Tibial nerve (tissue), 4 donors: ENCODE measurements around the gene ARAP1. TPM values are rescaled to one million over a fixed set of nuclear protein-coding genes. Genes with fewer than 3 reads are reported as not detected.
A peak's percentile ranks its signal among the peaks of the same experiment; 100 is the strongest.

Experiments used
- DNase-seq, 2 donors: peaks; one replicate each; pipeline ENCODE4 v3.0.0-alpha.2; 2019; ENCODE audit warnings: low spot score in 2 of 2
- H3K27ac ChIP-seq, 4 donors: fragments of 200-600 bp; sonication (generic) in 3 of 4; one replicate each; pipeline ENCODE4 v1.5.1; 2017 to 2019; ENCODE audit warnings: mild to moderate bottlenecking in 1 of 4
- H3K27me3 ChIP-seq, 2 donors: fragments of 200-600 bp; sonication (generic) in 1 of 2; one replicate each; pipeline versions ENCODE4 v1.5.1 to v1.6.0; 2017 to 2019
- H3K36me3 ChIP-seq, 3 donors: fragments of 200-600 bp; sonication (generic); one replicate each; pipeline ENCODE4 v1.5.1; 2018 to 2019
- H3K4me1 ChIP-seq, 4 donors: fragments of 200-600 bp; sonication (generic) in 3 of 4; one replicate each; pipeline ENCODE4 v1.5.1; 2017 to 2019
- H3K4me3 ChIP-seq, 4 donors: fragments of 200-600 bp; sonication (generic) in 3 of 4; one replicate each; pipeline ENCODE4 v1.5.1; 2017 to 2019; ENCODE audit warnings: mild to moderate bottlenecking in 1 of 4, moderate library complexity in 1 of 4
- H3K9me3 ChIP-seq, 4 donors: fragments of 200-600 bp; sonication (generic) in 3 of 4; one replicate each; pipeline ENCODE4 v1.5.1; 2017 to 2019
- CTCF ChIP-seq, 5 experiments: fragments of 200-600 bp in 3 of 5; fragments of 450-650 bp in 2 of 5; sonication (generic) in 3 of 5; IDR thresholded peaks; one replicate each; pipeline ENCODE4 v1.5.1; 2016 to 2019; ENCODE audit warnings: antibody characterized with exemption in 5 of 5, mild to moderate bottlenecking in 3 of 5, moderate library complexity in 2 of 5
- EP300 ChIP-seq, 2 donors: sonication (generic); formaldehyde crosslinking; IDR thresholded peaks; one replicate each; pipeline ENCODE4 v1.6.1; 2017; ENCODE audit warnings: antibody characterized with exemption in 2 of 2, mild to moderate bottlenecking in 1 of 2
- POLR2A ChIP-seq, 2 donors: fragments of 450-650 bp; IDR thresholded peaks; one replicate each; pipeline ENCODE4 v1.6.1; 2017; ENCODE audit warnings: antibody characterized with exemption in 2 of 2, mild to moderate bottlenecking in 2 of 2, moderate library complexity in 2 of 2
- WGBS, 2 donors: methylation state at CpG; one replicate each; pipeline ENCODE4 v1.1.5; 2018; 5-methylcytosine and 5-hydroxymethylcytosine counted together
- total RNA-seq, 4 donors: library from RNA; depleted of rRNA; stranded (reverse); fragments of >200 nt; gene quantifications; one replicate each; pipeline ENCODE4 v1.1.0, GENCODE V29; 2016

Gene ARAP1
- total RNA-seq, 4 donors from 2014 or later: 104 to 151 (median 149) TPM

- H3K27ac ChIP-seq: peak overlapping the region in 1 of 4 donors; percentile 79
Measured at GRCh38 chr11:72753341-72754148, 1.3 kb upstream of the ARAP1 start.

GRCh38 chr11:72751116-72752087, 806 bp downstream of the ARAP1 start:
- peak overlapping the region; percentile 64 to 84 (median 78) for H3K27ac ChIP-seq
- WGBS, 2 donors: 29 to 41% methylated on average over 15 to 18 of the region's 19 CpGs
- peaks cover 0 to 60% (median 24%) of the 10 kb centered on the region in 4 donors for H3K4me1 ChIP-seq

More at GRCh38 chr11:72753341-72754148, 1.3 kb upstream of the ARAP1 start:
- Histone ChIP-seq H3K36me3 (peaks cover 0 to 33% (median 0%) of the 10 kb centered on the region in 3 donors), H3K27me3 (no peaks in the 10 kb centered on the region), H3K4me3 (no peak overlapping the region), H3K4me1 (peaks cover 0 to 48% (median 24%) of the 10 kb centered on the region in 4 donors), H3K9me3 (no peaks in the 10 kb centered on the region)
- no peak for DNase-seq
- TF ChIP-seq EP300 (IDR thresholded peaks at IDR 0.05) (no peak), CTCF (IDR thresholded peaks at IDR 0.05) (peak in 1 of 5 experiments; percentile 18)
- 69 to 87% methylated on average over 8 to 9 of the region's 9 CpGs for WGBS, 2 donors

GRCh38 chr11:72750556-72751115, 1.6 kb downstream of the ARAP1 start:
- no peak for DNase-seq
- H3K9me3 ChIP-seq: no peaks in the 10 kb centered on the region
- H3K27ac ChIP-seq: peak overlapping the region in 3 of 4 donors; percentile 78 to 84 (median 79)
- H3K4me3 ChIP-seq: peak overlapping the region in 2 of 4 donors; percentile 21 to 67
- H3K27me3 ChIP-seq: no peaks in the 10 kb centered on the region
- TF ChIP-seq CTCF (IDR thresholded peaks at IDR 0.05) (no peak), EP300 (IDR thresholded peaks at IDR 0.05) (no peak), POLR2A (IDR thresholded peaks at IDR 0.05) (no peak)
- H3K36me3 ChIP-seq: peaks cover 0 to 7% (median 0%) of the 10 kb centered on the region in 3 donors
- WGBS, 2 donors: 34 to 75% methylated on average over 2 of the region's 2 CpGs
- H3K4me1 ChIP-seq: peaks cover 0 to 68% (median 24%) of the 10 kb centered on the region in 4 donors

More at GRCh38 chr11:72751116-72752087, 806 bp downstream of the ARAP1 start:
- peaks cover 0 to 15% (median 0%) of the 10 kb centered on the region in 3 donors for H3K36me3 ChIP-seq
- no peak for TF ChIP-seq POLR2A (IDR thresholded peaks at IDR 0.05)
- no peak for TF ChIP-seq EP300 (IDR thresholded peaks at IDR 0.05)
- no peak for TF ChIP-seq CTCF (IDR thresholded peaks at IDR 0.05)
- H3K9me3 ChIP-seq: no peaks in the 10 kb centered on the region
- peak overlapping the region; percentile 52 to 78 (median 64) for H3K4me3 ChIP-seq
- H3K27me3 ChIP-seq: no peaks in the 10 kb centered on the region
- no peak for DNase-seq

GRCh38 chr11:72750086-72750485, 2.1 kb downstream of the ARAP1 start:
- no peak for TF ChIP-seq CTCF (IDR thresholded peaks at IDR 0.05)
- no peak for TF ChIP-seq POLR2A (IDR thresholded peaks at IDR 0.05)
- no peak for TF ChIP-seq EP300 (IDR thresholded peaks at IDR 0.05)
- Histone ChIP-seq H3K9me3 (no peaks in the 10 kb centered on the region), H3K27me3 (no peaks in the 10 kb centered on the region), H3K27ac (peak overlapping the region; percentile 17 to 84 (median 60)), H3K4me3 (peak overlapping the region in 1 of 4 donors; percentile 67), H3K4me1 (peaks cover 0 to 71% (median 24%) of the 10 kb centered on the region in 4 donors), H3K36me3 (peaks cover 0 to 5% (median 0%) of the 10 kb centered on the region in 3 donors)
- WGBS, 2 donors: 26 to 50% methylated on average over 9 of the region's 9 CpGs
- no peak for DNase-seq
